A673 (cell line): Measurements from ENCODE around the gene GIMAP2. TPM values are rescaled to one million over a fixed set of nuclear protein-coding genes. Genes with fewer than 3 reads are reported as not detected.

ENCODE experiments used
- BruUV-seq: library from RNA; stranded (reverse); fragments of 400-500 nt; replicated peaks from 2 replicates; lab custom pipeline; 2021; lab: Mats Ljungman, UMichigan
- CTCF ChIA-PET: fragments of 300-600 bp; sonication (Branson Sonifier 250); formaldehyde crosslinking; loops from one replicate; lab custom pipeline; 2022; ENCODE audit warnings: antibody characterized with exemption; lab: Charles Lee
- POLR2A ChIA-PET: fragments of 300-600 bp; sonication (Branson Sonifier 250); formaldehyde crosslinking; loops from one replicate; lab custom pipeline; 2022; ENCODE audit warnings: antibody characterized with exemption; ENCODE audit not compliant: low non-redundant PET; lab: Charles Lee
- DNase-seq: peaks from one replicate; pipeline ENCODE4 v3.0.0-alpha.2; 2015; ENCODE audit warnings: low spot score
- H3K27ac ChIP-seq: fragments of 200-600 bp; sonication (generic); 2 replicates; pipeline ENCODE4 v1.5.1; 2016; ENCODE audit warnings: mixed run types, low read depth, mild to moderate bottlenecking, mixed read lengths, antibody characterized with exemption, low read length; ENCODE audit not compliant: poor library complexity, severe bottlenecking
- H3K27me3 ChIP-seq: fragments of 200-600 bp; sonication (generic); replicated peaks from 2 replicates; pipeline ENCODE4 v1.6.1; 2017; ENCODE audit warnings: mixed run types, low read depth, mild to moderate bottlenecking, mixed read lengths, antibody characterized with exemption, low read length; ENCODE audit not compliant: insufficient read depth, poor library complexity
- H3K36me3 ChIP-seq: fragments of 200-600 bp; sonication (generic); 2 replicates; pipeline ENCODE4 v1.6.1; 2016; ENCODE audit warnings: mixed run types, mild to moderate bottlenecking, mixed read lengths, antibody characterized with exemption, low read length; ENCODE audit not compliant: insufficient read depth, poor library complexity, severe bottlenecking
- H3K4me1 ChIP-seq: fragments of 200-600 bp; sonication (generic); 2 replicates; pipeline ENCODE4 v1.6.1; 2017; ENCODE audit warnings: mixed run types, mild to moderate bottlenecking, mixed read lengths, antibody characterized with exemption, low read length; ENCODE audit not compliant: insufficient read depth, poor library complexity, severe bottlenecking
- H3K4me3 ChIP-seq: fragments of 200-600 bp; sonication (generic); 2 replicates; pipeline ENCODE4 v1.5.1; 2016; ENCODE audit warnings: low read depth, mixed run types, mild to moderate bottlenecking, mixed read lengths, low read length; ENCODE audit not compliant: poor library complexity, severe bottlenecking
- H3K9me3 ChIP-seq: fragments of 200-600 bp; sonication (generic); 2 replicates; pipeline ENCODE4 v1.6.1; 2016; ENCODE audit warnings: mixed run types, low read depth, mild to moderate bottlenecking, mixed read lengths, antibody characterized with exemption, low read length; ENCODE audit not compliant: poor library complexity, severe bottlenecking
- EZH2 ChIP-seq: fragments of 200-600 bp; sonication (generic); IDR thresholded peaks from 2 replicates; pipeline ENCODE4 v1.6.1; 2017; ENCODE audit warnings: borderline replicate concordance, low read depth, mild to moderate bottlenecking, mixed read lengths, antibody characterized with exemption, low read length; ENCODE audit not compliant: poor library complexity, severe bottlenecking
- intact Hi-C: fragments of 100-400 bp; cut with micrococcal nuclease; formaldehyde crosslinking; loops from one replicate; pipeline ENCODE4 v1.10.0; 2022; ENCODE audit not compliant: unreplicated experiment
- total RNA-seq: library from RNA; stranded (reverse); gene quantifications from 2 replicates; pipeline ENCODE4 v1.2.3, GENCODE V29; 2021
- TF ChIP-seq, protein P1 (sequence below): fragments of 300-800, 200-600 bp; sonication (generic); conservative IDR thresholded peaks from 2 replicates; pipeline ENCODE4 v1.5.1; 2017; ENCODE audit warnings: low read depth, mild to moderate bottlenecking, antibody characterized with exemption, low read length, moderate library complexity, mixed read lengths

GIMAP2 gene
- total RNA-seq, 1 experiment from 2014 or later, result 4.3 TPM

DNA sequence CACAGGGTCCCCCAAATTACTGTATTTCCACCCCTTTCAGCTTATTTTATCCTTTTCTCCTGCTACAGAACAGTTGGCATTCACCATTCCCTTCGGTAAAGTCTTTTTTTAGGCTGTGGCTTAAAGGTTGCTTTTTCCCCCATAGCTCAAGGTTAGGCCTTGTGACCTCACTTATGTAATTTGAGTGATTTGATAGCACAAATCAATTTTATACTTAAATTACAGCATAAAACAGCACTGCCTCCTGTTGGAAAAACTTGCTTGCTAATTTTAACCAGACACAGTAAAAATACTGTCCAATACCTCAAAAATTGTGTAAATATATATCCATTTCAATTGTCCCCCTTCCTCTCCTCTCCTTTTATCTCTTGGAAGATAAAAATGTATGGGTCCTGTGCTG is 38.0 kb downstream of the GIMAP2 start:
- TF ChIP-seq EZH2, result no peak
- TF ChIP-seq, protein P1, sequence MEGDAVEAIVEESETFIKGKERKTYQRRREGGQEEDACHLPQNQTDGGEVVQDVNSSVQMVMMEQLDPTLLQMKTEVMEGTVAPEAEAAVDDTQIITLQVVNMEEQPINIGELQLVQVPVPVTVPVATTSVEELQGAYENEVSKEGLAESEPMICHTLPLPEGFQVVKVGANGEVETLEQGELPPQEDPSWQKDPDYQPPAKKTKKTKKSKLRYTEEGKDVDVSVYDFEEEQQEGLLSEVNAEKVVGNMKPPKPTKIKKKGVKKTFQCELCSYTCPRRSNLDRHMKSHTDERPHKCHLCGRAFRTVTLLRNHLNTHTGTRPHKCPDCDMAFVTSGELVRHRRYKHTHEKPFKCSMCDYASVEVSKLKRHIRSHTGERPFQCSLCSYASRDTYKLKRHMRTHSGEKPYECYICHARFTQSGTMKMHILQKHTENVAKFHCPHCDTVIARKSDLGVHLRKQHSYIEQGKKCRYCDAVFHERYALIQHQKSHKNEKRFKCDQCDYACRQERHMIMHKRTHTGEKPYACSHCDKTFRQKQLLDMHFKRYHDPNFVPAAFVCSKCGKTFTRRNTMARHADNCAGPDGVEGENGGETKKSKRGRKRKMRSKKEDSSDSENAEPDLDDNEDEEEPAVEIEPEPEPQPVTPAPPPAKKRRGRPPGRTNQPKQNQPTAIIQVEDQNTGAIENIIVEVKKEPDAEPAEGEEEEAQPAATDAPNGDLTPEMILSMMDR, result no peak
- intact Hi-C loops, result no loop called here
- DNase-seq, result no peak
- no TSS peak for BruUV-seq
- ChIA-PET POLR2A (no interaction called here), CTCF (no interaction called here)
- Histone ChIP-seq H3K36me3 (no peaks in the 10 kb centered on the region), H3K27me3 (no peaks in the 10 kb centered on the region), H3K27ac (no peak overlapping the region), H3K4me1 (no peaks in the 10 kb centered on the region), H3K4me3 (no peak overlapping the region), H3K9me3 (peaks cover 3% of the 10 kb centered on the region)

DNA sequence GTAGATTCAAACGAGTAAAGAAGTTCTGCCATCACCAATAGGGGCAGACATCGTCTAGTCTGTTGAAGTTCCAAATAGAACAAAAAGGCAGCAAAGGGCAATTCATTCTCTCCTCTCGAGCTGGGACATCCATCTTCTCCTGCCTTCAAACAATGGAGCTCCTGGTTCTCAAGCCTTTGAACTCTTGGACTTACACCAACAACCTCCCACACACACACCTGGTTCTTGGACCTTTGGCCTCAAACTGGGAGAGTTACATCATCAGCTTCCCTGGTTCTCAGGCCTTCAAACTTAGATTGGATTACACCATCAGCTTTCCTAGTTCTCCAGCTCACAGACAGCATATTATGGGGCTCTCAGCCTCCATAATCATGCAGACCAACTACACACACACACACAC is 41.9 kb downstream of the GIMAP2 start:
- Histone ChIP-seq H3K27ac (no peak overlapping the region), H3K36me3 (no peaks in the 10 kb centered on the region), H3K27me3 (peaks cover 5% of the 10 kb centered on the region), H3K9me3 (peaks cover 8% of the 10 kb centered on the region), H3K4me1 (no peaks in the 10 kb centered on the region), H3K4me3 (no peak overlapping the region)
- no TSS peak for BruUV-seq
- TF ChIP-seq, protein P1, result no peak
- no peak for TF ChIP-seq EZH2
- no peak for DNase-seq
- intact Hi-C loops, result no loop called here
- POLR2A ChIA-PET, result no interaction called here
- CTCF ChIA-PET, result no interaction called here

GRCh38 chr7:150728011-150728410 is 42.5 kb downstream of the GIMAP2 start:
- CTCF ChIA-PET, result no interaction called here
- intact Hi-C loops, result no loop called here
- H3K27ac ChIP-seq, result no peak overlapping the region
- peaks cover 5% of the 10 kb centered on the region for H3K27me3 ChIP-seq
- H3K4me3 ChIP-seq, result no peak overlapping the region
- POLR2A ChIA-PET, result no interaction called here
- TF ChIP-seq EZH2, result no peak
- TF ChIP-seq, protein P1, result no peak
- DNase-seq, result no peak
- H3K36me3 ChIP-seq, result no peaks in the 10 kb centered on the region
- peaks cover 8% of the 10 kb centered on the region for H3K9me3 ChIP-seq
- BruUV-seq, result no TSS peak
- H3K4me1 ChIP-seq, result no peaks in the 10 kb centered on the region
